ENCODE data around the gene JARID2.

GRCh38 chr6:15479761-15480160 lies 233.9 kb downstream of the JARID2 start:
- TF ChIP-seq, protein P1, sequence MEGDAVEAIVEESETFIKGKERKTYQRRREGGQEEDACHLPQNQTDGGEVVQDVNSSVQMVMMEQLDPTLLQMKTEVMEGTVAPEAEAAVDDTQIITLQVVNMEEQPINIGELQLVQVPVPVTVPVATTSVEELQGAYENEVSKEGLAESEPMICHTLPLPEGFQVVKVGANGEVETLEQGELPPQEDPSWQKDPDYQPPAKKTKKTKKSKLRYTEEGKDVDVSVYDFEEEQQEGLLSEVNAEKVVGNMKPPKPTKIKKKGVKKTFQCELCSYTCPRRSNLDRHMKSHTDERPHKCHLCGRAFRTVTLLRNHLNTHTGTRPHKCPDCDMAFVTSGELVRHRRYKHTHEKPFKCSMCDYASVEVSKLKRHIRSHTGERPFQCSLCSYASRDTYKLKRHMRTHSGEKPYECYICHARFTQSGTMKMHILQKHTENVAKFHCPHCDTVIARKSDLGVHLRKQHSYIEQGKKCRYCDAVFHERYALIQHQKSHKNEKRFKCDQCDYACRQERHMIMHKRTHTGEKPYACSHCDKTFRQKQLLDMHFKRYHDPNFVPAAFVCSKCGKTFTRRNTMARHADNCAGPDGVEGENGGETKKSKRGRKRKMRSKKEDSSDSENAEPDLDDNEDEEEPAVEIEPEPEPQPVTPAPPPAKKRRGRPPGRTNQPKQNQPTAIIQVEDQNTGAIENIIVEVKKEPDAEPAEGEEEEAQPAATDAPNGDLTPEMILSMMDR (optimal IDR thresholded peaks at IDR 0.05 in 1 of 3, IDR thresholded peaks at IDR 0.05 in 1 of 3, conservative IDR thresholded peaks at IDR 0.05 in 1 of 3; ENCODE audit: extremely low read depth in 1 of 3, insufficient read depth in 2 of 3, low read length in 3 of 3): no peak
- no peak for TF ChIP-seq EZH2 (IDR thresholded peaks at IDR 0.05; ENCODE audit: low read length)

Data from keratinocyte (primary cell).